A549 (cell line): ENCODE measurements around the gene TENM3.

Experiments
- CTCF ChIP-seq: fragments of >200 bp; sonication (Bioruptor Twin); formaldehyde crosslinking; IDR thresholded peaks from 3 replicates; pipeline ENCODE4 v1.5.1; 2016
- EP300 ChIP-seq, 2 experiments: fragments of >200 bp; sonication (Bioruptor Twin); formaldehyde crosslinking; IDR thresholded peaks; 2 replicates in 1 of 2; 3 replicates in 1 of 2; pipeline ENCODE4 v1.6.1; 2016 to 2017
- MYC ChIP-seq: IDR thresholded peaks from 2 replicates; pipeline ENCODE4 v1.6.1; 2012; ENCODE audit warnings: mild to moderate bottlenecking, inconsistent platforms, low read length, improper control_type of control experiment, borderline replicate concordance
- NPAS2 ChIP-seq: fragments of 250-450 bp; sonication (Bioruptor Pico); IDR thresholded peaks from 2 replicates; pipeline ENCODE4 v1.8.0; 2022; ENCODE audit warnings: mild to moderate bottlenecking, moderate library complexity, borderline replicate concordance
- REST ChIP-seq: fragments of 200-600 bp; sonication (generic); IDR thresholded peaks from 2 replicates; pipeline ENCODE4 v1.6.1; 2016; ENCODE audit warnings: antibody characterized with exemption, mild to moderate bottlenecking, moderate library complexity
- RFX5 ChIP-seq: fragments of 450-650 bp; IDR thresholded peaks from 2 replicates; pipeline ENCODE4 v1.7.1; 2014; ENCODE audit warnings: antibody characterized with exemption, mild to moderate bottlenecking, moderate library complexity
- SMC3 ChIP-seq: fragments of >200 bp; sonication (Bioruptor Twin); formaldehyde crosslinking; IDR thresholded peaks from 3 replicates; pipeline ENCODE4 v1.6.1; 2018; ENCODE audit warnings: inconsistent platforms

GRCh38 chr4:182578402-182578801 lies 335.2 kb downstream of the TENM3 start:
- TF ChIP-seq REST, result no peak
- no peak for TF ChIP-seq MYC
- no peak for TF ChIP-seq CTCF
- no peak for TF ChIP-seq SMC3
- TF ChIP-seq NPAS2 (CRISPR knock-in tag), result no peak
- TF ChIP-seq RFX5, result no peak
- no peak for TF ChIP-seq EP300 (IDR thresholded peaks at IDR 0.05)
